GM23248 (cell line): ENCODE measurements around the gene ETFA. TPM values are rescaled to one million over a fixed set of nuclear protein-coding genes. Genes with fewer than 3 reads are reported as not detected.

ENCODE experiments used
- DNase-seq: peaks from one replicate; pipeline ENCODE4 v3.0.0-alpha.2; 2015
- H2AFZ ChIP-seq: fragments of 200-600 bp; sonication (generic); 2 replicates; pipeline ENCODE4 v1.6.1; 2016; ENCODE audit warnings: antibody characterized with exemption
- H3F3A ChIP-seq: fragments of 200-600 bp; sonication (generic); 2 replicates; pipeline ENCODE4 v1.6.1; 2016; ENCODE audit warnings: mild to moderate bottlenecking, antibody characterized with exemption, mixed run types; ENCODE audit not compliant: insufficient read depth
- H3K27ac ChIP-seq: fragments of 200-600 bp; sonication (generic); 2 replicates; pipeline ENCODE4 v1.5.1; 2016; ENCODE audit warnings: mild to moderate bottlenecking
- H3K27me3 ChIP-seq: fragments of 200-600 bp; sonication (generic); replicated peaks from 2 replicates; pipeline ENCODE4 v1.6.1; 2016; ENCODE audit warnings: mild to moderate bottlenecking; ENCODE audit not compliant: insufficient read depth
- H3K36me3 ChIP-seq: fragments of 200-600 bp; sonication (generic); 2 replicates; pipeline ENCODE4 v1.6.1; 2016; ENCODE audit warnings: low read depth, mild to moderate bottlenecking
- H3K4me1 ChIP-seq: fragments of 200-600 bp; sonication (generic); 2 replicates; pipeline ENCODE4 v1.6.1; 2016; ENCODE audit warnings: mild to moderate bottlenecking; ENCODE audit not compliant: insufficient read depth
- H3K4me2 ChIP-seq: fragments of 200-600 bp; sonication (generic); one replicate; pipeline ENCODE4 v1.6.1; 2016; ENCODE audit warnings: mild to moderate bottlenecking; ENCODE audit not compliant: unreplicated experiment
- H3K4me3 ChIP-seq: fragments of 200-600 bp; sonication (generic); 2 replicates; pipeline ENCODE4 v1.5.1; 2016; ENCODE audit warnings: mild to moderate bottlenecking
- H3K79me2 ChIP-seq: fragments of 200-600 bp; sonication (generic); 2 replicates; pipeline ENCODE4 v1.6.1; 2016; ENCODE audit warnings: mild to moderate bottlenecking; ENCODE audit not compliant: insufficient read depth
- H3K9ac ChIP-seq: fragments of 200-600 bp; sonication (generic); 2 replicates; pipeline ENCODE4 v1.6.1; 2016; ENCODE audit warnings: mild to moderate bottlenecking
- H3K9me2 ChIP-seq: fragments of 200-600 bp; sonication (generic); 2 replicates; pipeline ENCODE4 v1.6.1; 2016; ENCODE audit warnings: mixed run types, mild to moderate bottlenecking, moderate library complexity; ENCODE audit not compliant: insufficient read depth
- H3K9me3 ChIP-seq: fragments of 200-600 bp; sonication (generic); one replicate; pipeline ENCODE4 v1.6.1; 2017; ENCODE audit warnings: low read depth
- H4K20me1 ChIP-seq: fragments of 200-600 bp; sonication (generic); 2 replicates; pipeline ENCODE4 v1.6.0; 2016; ENCODE audit not compliant: insufficient read depth
- EZH2 ChIP-seq: fragments of 200-600 bp; sonication (generic); IDR thresholded peaks from 2 replicates; pipeline ENCODE4 v1.6.1; 2018; ENCODE audit warnings: antibody characterized with exemption, mild to moderate bottlenecking; ENCODE audit not compliant: insufficient read depth, poor library complexity, severe bottlenecking
- EZH2phosphoT487 ChIP-seq: fragments of 200-600 bp; sonication (generic); IDR thresholded peaks from 2 replicates; pipeline ENCODE4 v1.6.1; 2018; ENCODE audit warnings: antibody characterized with exemption, moderate library complexity, mild to moderate bottlenecking, low read depth; ENCODE audit not compliant: insufficient read depth
- WGBS, 2 experiments: methylation state at CpG; one replicate each; pipeline ENCODE4 v1.1.6; 2015 to 2017; ENCODE audit warnings: low lambda C conversion rate in 2 of 2, low coverage in 1 of 2; ENCODE audit errors: missing lambda C conversion rate in 2 of 2; 5-methylcytosine and 5-hydroxymethylcytosine counted together
- in situ Hi-C: fragments of 300-500 bp; cut with MboI; formaldehyde crosslinking; loops from 2 replicates; pipeline ENCODE4 v1.15.0; 2020
- polyA plus RNA-seq: library from polyadenylated mRNA; unstranded; fragments of >200 nt; fragmentation: Nextera tagmentation; extraction: Ambion mirVana; gene quantifications from 2 replicates; pipeline ENCODE4 v1.2.1, GENCODE V29; 2016
- total RNA-seq: library from RNA; depleted of rRNA; stranded (reverse); fragments of >200 nt; shearing (Covaris generic); gene quantifications from 2 replicates; pipeline ENCODE4 v1.2.3, GENCODE V29; 2014

Gene ETFA
- total and polyA plus RNA-seq, 2 experiments from 2014 or later = 94.8 to 141 TPM

GRCh38 chr15:76347482-76348055, 36.3 kb upstream of the ETFA start:
- 94 to 96% methylated on average over 13 of the region's 13 CpGs for WGBS, 2 experiments
- H3K9me2 ChIP-seq = no peaks in the 10 kb centered on the region
- no peak overlapping the region for H3K4me3 ChIP-seq
- in situ Hi-C loops = no loop called here
- H3K4me2 ChIP-seq = no peak overlapping the region
- peaks cover 42% of the 10 kb centered on the region for H3K27me3 ChIP-seq
- peaks cover 7% of the 10 kb centered on the region; the same call in 1 of the 2 replicates for H3F3A ChIP-seq
- H4K20me1 ChIP-seq = no peaks in the 10 kb centered on the region
- no peak overlapping the region for H2AFZ ChIP-seq
- H3K4me1 ChIP-seq = no peaks in the 10 kb centered on the region
- no peak overlapping the region for H3K27ac ChIP-seq
- no peaks in the 10 kb centered on the region for H3K9me3 ChIP-seq
- no peak overlapping the region for H3K9ac ChIP-seq
- TF ChIP-seq EZH2phosphoT487 (no peak), EZH2 (no peak)
- no peaks in the 10 kb centered on the region for H3K79me2 ChIP-seq
- no peaks in the 10 kb centered on the region for H3K36me3 ChIP-seq
- no peak for DNase-seq

DNA sequence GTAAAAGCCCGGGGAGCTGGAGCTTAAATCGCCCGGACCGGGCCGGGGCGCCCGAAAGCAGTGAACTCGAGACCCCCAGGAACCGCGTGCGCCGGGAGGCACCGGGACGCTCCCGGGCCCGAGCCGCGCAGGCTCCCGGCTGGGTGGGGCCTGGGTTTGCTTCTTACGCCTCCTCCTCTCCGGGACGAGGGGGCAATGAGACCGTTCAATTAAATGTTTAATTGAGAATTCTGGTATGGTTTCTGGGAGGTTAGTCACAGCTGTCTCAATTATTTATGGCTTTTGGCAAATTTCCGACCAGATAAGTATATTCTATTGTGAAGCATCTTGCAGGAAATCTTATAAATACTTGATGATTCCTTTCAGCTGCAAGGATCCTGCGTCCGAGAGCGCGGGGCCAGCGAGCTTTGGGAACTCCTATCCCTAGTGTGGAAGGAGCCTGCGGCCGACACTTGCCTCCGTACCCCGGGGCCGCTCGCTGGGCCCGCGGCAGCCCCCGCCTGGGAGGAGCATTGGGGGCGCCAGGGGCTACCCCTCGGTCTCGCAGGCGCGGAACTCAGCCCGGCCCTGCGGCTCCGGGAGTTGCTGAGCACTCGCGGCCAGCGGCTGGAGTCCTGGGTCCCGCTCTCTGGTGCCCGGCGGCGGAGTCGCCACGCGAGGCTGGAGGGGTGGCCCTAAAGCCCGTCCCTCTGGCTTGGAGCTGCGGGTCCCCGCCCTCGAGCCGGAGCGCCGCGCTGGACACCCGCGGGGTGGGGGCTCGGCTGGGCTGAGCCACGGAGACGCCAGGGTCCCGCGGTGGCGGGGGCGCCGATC, 35.6 kb upstream of the ETFA start:
- Histone ChIP-seq H3F3A (peaks cover 7% of the 10 kb centered on the region; the same call in 1 of the 2 replicates), H3K4me1 (no peaks in the 10 kb centered on the region), H4K20me1 (no peaks in the 10 kb centered on the region), H3K4me2 (peak overlapping the region; percentile 65), H3K36me3 (no peaks in the 10 kb centered on the region), H3K9me2 (no peaks in the 10 kb centered on the region), H3K9ac (0 out of 2 replicates have a peak overlapping the region, but pooled peaks have one; percentile 3), H3K9me3 (no peaks in the 10 kb centered on the region), H3K79me2 (no peaks in the 10 kb centered on the region), H3K4me3 (peak overlapping the region; percentile 67), H3K27me3 (peaks cover 49% of the 10 kb centered on the region), H2AFZ (peak overlapping the region; percentile 63), H3K27ac (no peak overlapping the region)
- peak; percentile 9 for TF ChIP-seq EZH2
- no peak for TF ChIP-seq EZH2phosphoT487
- DNase-seq = no peak
- in situ Hi-C loops = no loop called here
- 53 to 55% methylated on average over 65 to 74 of the region's 74 CpGs for WGBS, 2 experiments

DNA sequence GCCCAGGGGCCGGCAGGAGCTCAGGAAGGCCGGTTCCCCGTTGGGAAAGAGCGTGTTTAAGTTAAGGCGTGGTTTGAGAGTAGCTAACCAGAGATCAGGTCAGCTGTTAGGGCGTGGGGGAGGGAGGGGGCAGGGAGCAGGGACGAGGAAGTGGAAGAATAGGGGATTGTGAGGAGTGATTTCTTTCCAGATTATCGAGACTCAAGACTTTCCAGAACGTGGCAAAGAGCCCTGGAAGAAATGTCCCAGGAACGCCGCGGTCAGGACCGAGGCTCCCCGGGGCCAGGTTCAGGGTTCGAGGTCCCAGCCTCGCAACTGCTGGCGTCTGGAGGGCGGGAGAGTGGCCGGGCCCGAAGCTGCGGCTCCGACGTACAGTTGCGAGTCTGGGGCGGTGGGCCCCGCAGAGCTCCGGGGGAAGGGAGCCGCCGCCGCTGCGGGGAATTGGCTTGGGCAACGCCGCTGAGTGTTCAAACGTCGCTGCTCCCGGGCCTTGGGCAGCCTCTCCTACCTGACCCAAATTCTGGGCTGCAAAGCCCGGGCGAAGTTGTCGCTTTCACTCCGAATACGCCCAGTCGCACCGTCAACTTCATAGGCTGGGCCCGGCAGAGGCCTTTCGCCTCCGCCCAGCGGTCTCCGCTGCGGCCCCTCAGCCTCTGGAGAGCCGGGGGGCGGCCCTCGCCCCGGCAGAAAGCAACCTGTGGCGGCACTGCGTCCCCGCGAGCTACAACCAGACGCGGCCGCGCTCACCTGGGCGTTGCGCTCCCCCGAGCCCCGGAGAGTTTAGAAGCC, 34.8 kb upstream of the ETFA start:
- peak; percentile 83 for TF ChIP-seq EZH2
- no peak for TF ChIP-seq EZH2phosphoT487
- Histone ChIP-seq H3K27ac (no peak overlapping the region), H3K9ac (0 out of 2 replicates have a peak overlapping the region, but pooled peaks have one; percentile 3), H3K4me2 (peak overlapping the region; percentile 65), H3F3A (peaks cover 7% of the 10 kb centered on the region; the same call in 1 of the 2 replicates), H3K4me3 (peak overlapping the region; percentile 67), H3K36me3 (no peaks in the 10 kb centered on the region), H2AFZ (peak overlapping the region; percentile 63), H3K4me1 (no peaks in the 10 kb centered on the region), H3K27me3 (peaks cover 53% of the 10 kb centered on the region), H3K9me2 (no peaks in the 10 kb centered on the region), H4K20me1 (no peaks in the 10 kb centered on the region), H3K79me2 (no peaks in the 10 kb centered on the region), H3K9me3 (no peaks in the 10 kb centered on the region)
- in situ Hi-C loops = no loop called here
- WGBS, 2 experiments = 9 to 10% methylated on average over 58 to 64 of the region's 65 CpGs
- DNase-seq = peak; percentile 46

GRCh38 chr15:76345583-76345879, 34.3 kb upstream of the ETFA start:
- H3K9ac ChIP-seq = no peak overlapping the region
- no peak for TF ChIP-seq EZH2
- 0 out of 2 replicates have a peak, but pooled peaks have one; percentile 4 for TF ChIP-seq EZH2phosphoT487
- no peaks in the 10 kb centered on the region for H3K4me1 ChIP-seq
- no peak for DNase-seq
- no peaks in the 10 kb centered on the region for H3K36me3 ChIP-seq
- peaks cover 7% of the 10 kb centered on the region; the same call in 1 of the 2 replicates for H3F3A ChIP-seq
- no peak overlapping the region for H3K27ac ChIP-seq
- H3K79me2 ChIP-seq = no peaks in the 10 kb centered on the region
- peaks cover 58% of the 10 kb centered on the region for H3K27me3 ChIP-seq
- no peak overlapping the region for H3K4me2 ChIP-seq
- in situ Hi-C loops = no loop called here
- no peaks in the 10 kb centered on the region for H3K9me2 ChIP-seq
- WGBS, 2 experiments = 48 to 57% methylated on average over 7 of the region's 7 CpGs
- no peaks in the 10 kb centered on the region for H3K9me3 ChIP-seq
- no peaks in the 10 kb centered on the region for H4K20me1 ChIP-seq
- no peak overlapping the region; the same call in 1 of the 2 replicates for H3K4me3 ChIP-seq
- no peak overlapping the region for H2AFZ ChIP-seq
